SK-N-SH (cell line): ENCODE data around the gene OPN1SW. TPM values are rescaled to one million over a fixed set of nuclear protein-coding genes. Genes with fewer than 3 reads are reported as not detected.

Experiments used
- CTCF ChIA-PET: fragments of 300-600, 350-600 bp; formaldehyde crosslinking; extraction: SDS; loops from one replicate; lab custom pipeline; 2021; lab: Yijun Ruan, JAX
- POLR2A ChIA-PET: fragments of 350-600 bp; sonication (Branson Sonifier 250); formaldehyde crosslinking; extraction: SDS; loops from one replicate; lab custom pipeline; 2020; ENCODE audit warnings: antibody characterized with exemption, inconsistent platforms; lab: Yijun Ruan, JAX
- DNase-seq: peaks from one replicate; pipeline ENCODE4 v3.0.0; 2012
- H2AFZ ChIP-seq: fragments of 200-600 bp; sonication (generic); 2 replicates; pipeline ENCODE4 v1.8.1; 2016; ENCODE audit warnings: antibody characterized with exemption, mild to moderate bottlenecking, low read depth
- H3F3A ChIP-seq: fragments of 200-600 bp; sonication (generic); replicated peaks from 2 replicates; pipeline ENCODE3; 2016; ENCODE audit warnings: antibody characterized with exemption, mild to moderate bottlenecking; ENCODE audit not compliant: insufficient read depth
- H3K27ac ChIP-seq, 2 experiments: fragments of 200-500 bp in 1 of 2; fragments of 200-600 bp in 1 of 2; sonication (Bioruptor generic) in 1 of 2; sonication (generic), shearing (Covaris generic) in 1 of 2; 2 replicates each; pipeline versions ENCODE4 v1.5.1 to v1.6.1; 2014 to 2016; ENCODE audit warnings: low read depth in 2 of 2, inconsistent platforms in 1 of 2, low read length in 1 of 2, mild to moderate bottlenecking in 1 of 2, mixed read lengths in 1 of 2
- H3K27me3 ChIP-seq: fragments of 200-600 bp; sonication (generic), shearing (Covaris generic); 2 replicates; pipeline ENCODE4 v1.6.1; 2016; ENCODE audit warnings: mixed run types; ENCODE audit not compliant: insufficient read depth
- H3K36me3 ChIP-seq, 2 experiments: fragments of 200-500 bp in 1 of 2; fragments of 200-600 bp in 1 of 2; sonication (Bioruptor generic) in 1 of 2; sonication (generic) in 1 of 2; replicated peaks in 1 of 2; 2 replicates each; pipeline versions ENCODE3 to v1.5.1; 2014 to 2016; ENCODE audit warnings: low read length in 1 of 2, mild to moderate bottlenecking in 1 of 2; ENCODE audit not compliant: insufficient read depth in 2 of 2, control insufficient read depth in 1 of 2
- H3K4me1 ChIP-seq, 2 experiments: fragments of 200-500 bp in 1 of 2; fragments of 200-600 bp in 1 of 2; sonication (Bioruptor generic) in 1 of 2; sonication (generic), shearing (Covaris generic) in 1 of 2; 2 replicates each; pipeline versions ENCODE4 v1.5.1 to v1.6.1; 2014 to 2016; ENCODE audit warnings: low read depth in 1 of 2, low read length in 1 of 2, mixed run types in 1 of 2; ENCODE audit not compliant: insufficient read depth in 2 of 2, control insufficient read depth in 1 of 2
- H3K4me2 ChIP-seq: fragments of 200-600 bp; sonication (generic), shearing (Covaris generic); 2 replicates; pipeline ENCODE4 v1.6.1; 2017; ENCODE audit warnings: mixed run types
- H3K4me3 ChIP-seq, 2 experiments: fragments of 200-500 bp in 1 of 2; fragments of 200-600 bp in 1 of 2; sonication (Bioruptor generic) in 1 of 2; sonication (generic), shearing (Covaris generic) in 1 of 2; 2 replicates each; pipeline versions ENCODE4 v1.5.1 to v1.8.1; 2014 to 2016; ENCODE audit warnings: low read depth in 2 of 2, inconsistent platforms in 1 of 2, low read length in 1 of 2, mild to moderate bottlenecking in 1 of 2, mixed read lengths in 1 of 2, moderate library complexity in 1 of 2
- H3K79me2 ChIP-seq: fragments of 200-600 bp; sonication (generic); 2 replicates; pipeline ENCODE4 v1.8.1; 2017; ENCODE audit warnings: mild to moderate bottlenecking; ENCODE audit not compliant: insufficient read depth
- H3K9ac ChIP-seq: fragments of 200-600 bp; sonication (generic); 2 replicates; pipeline ENCODE4 v1.6.1; 2017; ENCODE audit warnings: mixed run types
- H3K9me2 ChIP-seq: fragments of 200-600 bp; sonication (generic); 2 replicates; pipeline ENCODE4 v1.6.1; 2017; ENCODE audit warnings: mixed run types
- H3K9me3 ChIP-seq: fragments of 200-600 bp; sonication (generic); 2 replicates; pipeline ENCODE4 v1.6.1; 2017; ENCODE audit warnings: mixed run types, mild to moderate bottlenecking, moderate library complexity
- H4K20me1 ChIP-seq: fragments of 200-600 bp; sonication (generic); 2 replicates; pipeline ENCODE4 v1.6.1; 2017; ENCODE audit warnings: mild to moderate bottlenecking, mixed run types; ENCODE audit not compliant: insufficient read depth
- CHD2 ChIP-seq: fragments of 150-350 bp; IDR thresholded peaks from 2 replicates; pipeline ENCODE4 v1.6.1; 2018; ENCODE audit warnings: low read length; ENCODE audit not compliant: partially characterized antibody
- ELF1 ChIP-seq: IDR thresholded peaks from 2 replicates; pipeline ENCODE4 v1.4.0; 2012
- EP300 ChIP-seq, 2 experiments: IDR thresholded peaks; 2 replicates each; pipeline versions ENCODE4 v1.4.0 to v1.6.1; 2012; ENCODE audit warnings: borderline replicate concordance in 1 of 2, low read depth in 1 of 2, low read length in 1 of 2
- EZH2phosphoT487 ChIP-seq: fragments of 200-600 bp; sonication (generic); IDR thresholded peaks from 2 replicates; pipeline ENCODE4 v1.6.1; 2017; ENCODE audit warnings: low read depth, mixed run types, mild to moderate bottlenecking, antibody characterized with exemption, moderate library complexity, borderline replicate concordance
- FOSL2 ChIP-seq: IDR thresholded peaks from 2 replicates; pipeline ENCODE4 v1.4.0; 2012; ENCODE audit warnings: low read depth, mild to moderate bottlenecking, moderate library complexity, borderline replicate concordance
- FOXM1 ChIP-seq: IDR thresholded peaks from 2 replicates; pipeline ENCODE4 v1.4.0; 2012; ENCODE audit warnings: low read depth, mild to moderate bottlenecking
- GATA2 ChIP-seq: sonication (generic); formaldehyde crosslinking; IDR thresholded peaks from 2 replicates; pipeline ENCODE4 v1.5.0; 2020; ENCODE audit warnings: mild to moderate bottlenecking, missing genetic modification reagents
- IRF3 ChIP-seq: fragments of 150-350 bp; IDR thresholded peaks from 2 replicates; pipeline ENCODE4 v1.6.1; 2016; ENCODE audit warnings: mild to moderate bottlenecking, low read depth, low read length
- JUND ChIP-seq: IDR thresholded peaks from 2 replicates; pipeline ENCODE4 v1.4.0; 2012
- MAX ChIP-seq: IDR thresholded peaks from 2 replicates; pipeline ENCODE4 v1.4.0; 2012; ENCODE audit warnings: low read depth
- MEF2A ChIP-seq: IDR thresholded peaks from 2 replicates; pipeline ENCODE4 v1.4.0; 2012; ENCODE audit warnings: low read depth, borderline replicate concordance
- MXI1 ChIP-seq: IDR thresholded peaks from 2 replicates; pipeline ENCODE4 v1.6.1; 2012; ENCODE audit warnings: mild to moderate bottlenecking, low read depth, low read length, improper control_type of control experiment
- NRF1 ChIP-seq: IDR thresholded peaks from 2 replicates; pipeline ENCODE4 v1.6.1; 2012; ENCODE audit warnings: low read depth, mild to moderate bottlenecking, low read length
- PBX3 ChIP-seq: IDR thresholded peaks from 2 replicates; pipeline ENCODE4; 2012
- POLR2AphosphoS5 ChIP-seq: IDR thresholded peaks from 2 replicates; pipeline ENCODE4 v1.6.1; 2012; ENCODE audit warnings: low read depth, low read length
- RCOR1 ChIP-seq: fragments of 150-350 bp; IDR thresholded peaks from 2 replicates; pipeline ENCODE4 v1.6.1; 2017; ENCODE audit warnings: antibody characterized with exemption, low read length
- REST ChIP-seq: IDR thresholded peaks from 2 replicates; pipeline ENCODE4 v1.6.1; 2012; ENCODE audit warnings: mild to moderate bottlenecking, low read depth, low read length, moderate library complexity
- RFX5 ChIP-seq: IDR thresholded peaks from 2 replicates; pipeline ENCODE4 v1.6.1; 2012; ENCODE audit warnings: mild to moderate bottlenecking, improper control_type of control experiment, low read length
- RXRA ChIP-seq: IDR thresholded peaks from 2 replicates; pipeline ENCODE4 v1.4.0; 2012; ENCODE audit warnings: low read depth, mild to moderate bottlenecking, borderline replicate concordance
- SIN3A ChIP-seq: IDR thresholded peaks from 2 replicates; pipeline ENCODE4 v1.6.1; 2012; ENCODE audit warnings: low read depth, mild to moderate bottlenecking, low read length, moderate library complexity, borderline replicate concordance
- SMC3 ChIP-seq: IDR thresholded peaks from 2 replicates; pipeline ENCODE4 v1.6.1; 2012; ENCODE audit warnings: low read depth, low read length, improper control_type of control experiment
- TAF1 ChIP-seq: IDR thresholded peaks from 2 replicates; pipeline ENCODE4 v1.6.1; 2012; ENCODE audit warnings: low read depth, mild to moderate bottlenecking, low read length, moderate library complexity, borderline replicate concordance
- TCF12 ChIP-seq: IDR thresholded peaks from 2 replicates; pipeline ENCODE4 v1.4.0; 2012
- TEAD4 ChIP-seq: IDR thresholded peaks from 2 replicates; pipeline ENCODE4 v1.4.0; 2012; ENCODE audit warnings: mild to moderate bottlenecking, borderline replicate concordance; ENCODE audit not compliant: insufficient read depth
- USF1 ChIP-seq: IDR thresholded peaks from 2 replicates; pipeline ENCODE4 v1.4.0; 2012; ENCODE audit warnings: low read depth, borderline replicate concordance
- whole genome bisulfite sequencing: methylation state at CpG from one replicate; pipeline ENCODE4 v1.1.6; 2017; ENCODE audit warnings: low lambda C conversion rate; 5-methylcytosine and 5-hydroxymethylcytosine counted together
- polyA plus RNA-seq, 3 experiments: library from polyadenylated mRNA; depleted of rRNA; stranded (reverse); fragments of >200 nt; gene quantifications; 2 replicates each; pipeline ENCODE4 v1.2.3, GENCODE V29; 2012

OPN1SW gene
- polyA plus RNA-seq, 1 of the 3 experiments (the other 2 are of a cell fraction), result 0.05 TPM

- no peak for TF ChIP-seq SMC3
These were observed 10.1 kb upstream of the OPN1SW start (continued) for GRCh38 chr7:128785738-128786137.

- Histone ChIP-seq H3K36me3 (no peaks in the 10 kb centered on the region), H4K20me1 (no peaks in the 10 kb centered on the region), H2AFZ (no peak overlapping the region), H3K27me3 (no peaks in the 10 kb centered on the region), H3K9ac (no peak overlapping the region), H3K27ac (no peak overlapping the region; a peak in 1 of 4 replicates), H3K9me2 (no peaks in the 10 kb centered on the region), H3K4me3 (no peak overlapping the region), H3K4me1 (peaks cover 0 to 8% of the 10 kb centered on the region in 2 experiments; a peak in 1 of 4 replicates), H3K79me2 (no peaks in the 10 kb centered on the region), H3K9me3 (peaks cover 2% of the 10 kb centered on the region; the same call in 1 of the 2 replicates), H3F3A (peaks cover 3% of the 10 kb centered on the region), H3K4me2 (no peak overlapping the region)
- CTCF ChIA-PET, result interaction anchor here (0.6 to 2.7 kb wide), 12 partner anchors 9 to 357 kb away, joined by 3 to 8 read pairs (median 4); partner anchors contain the start of gene CALU
- DNase-seq, result peak; percentile 91
- POLR2A ChIA-PET, result interaction anchor here (1.4 kb wide), 1 partner anchor 8 kb away, joined by 4 read pairs; no protein-coding TSS in a partner anchor
- WGBS, result 32% methylated on average over 13 of the region's 15 CpGs
- TF ChIP-seq RCOR1 (peak; percentile 76), RXRA (no peak), JUND (no peak), POLR2AphosphoS5 (0 out of 2 replicates have a peak, but pooled peaks have one; percentile 24), EZH2phosphoT487 (no peak), NRF1 (no peak), IRF3 (no peak), GATA2 (CRISPR knock-in tag) (peak; percentile 63; the same call in 1 of the 2 replicates), MEF2A (no peak), MAX (no peak), SMC3 (peak; percentile 14; the same call in 1 of the 2 replicates), TCF12 (no peak), RFX5 (no peak), TAF1 (peak; percentile 6; the same call in 1 of the 2 replicates), EP300 (IDR thresholded peaks at IDR 0.05; ENCODE audit: borderline replicate concordance in 1 of 2, low read depth in 1 of 2, low read length in 1 of 2) (peak in 1 of 2 experiments; percentile 69; a peak in 1 of 4 replicates), FOXM1 (no peak), REST (no peak), MXI1 (no peak), ELF1 (no peak), TEAD4 (peak; percentile 89), FOSL2 (peak; percentile 71; the same call in 1 of the 2 replicates), SIN3A (peak; percentile 40; the same call in 1 of the 2 replicates), PBX3 (no peak), CHD2 (peak; percentile 78), USF1 (no peak)
These were observed 7.7 kb upstream of the OPN1SW start for GRCh38 chr7:128783143-128783861.
